Measurements from ENCODE around the gene ARHGAP10. TPM values are rescaled to one million over a fixed set of nuclear protein-coding genes. Genes with fewer than 3 reads are reported as not detected.

Gene ARHGAP10
- total RNA-seq, 1 donor from 2014 or later, result 25.5 TPM

DNA sequence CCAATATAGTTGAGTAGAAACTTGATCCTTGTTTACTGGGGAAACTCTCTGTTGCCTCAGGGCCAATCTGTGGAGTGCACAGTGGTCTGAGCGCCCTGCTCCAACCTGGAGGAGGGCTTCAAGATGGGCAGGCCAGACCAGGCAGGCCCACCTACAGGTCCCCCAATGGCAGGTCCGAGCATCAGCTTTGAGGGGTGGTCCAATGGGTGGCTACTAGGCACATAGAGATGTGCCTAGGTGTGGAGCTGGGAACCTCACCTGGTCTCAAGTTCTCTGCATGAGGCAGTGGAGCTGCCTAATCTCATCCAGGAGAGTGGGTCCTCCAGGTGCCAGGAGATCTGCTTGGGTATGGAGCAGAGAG lies 252.9 kb downstream of the ARHGAP10 start:
- Mint-ChIP-seq H3K36me3 (peaks cover 16% of the 10 kb centered on the region), H3K4me3 (no peak overlapping the region), H3K4me1 (ENCODE audit: unreplicated experiment) (peaks cover 11% of the 10 kb centered on the region), H3K9me3 (no peaks in the 10 kb centered on the region), H3K27me3 (no peaks in the 10 kb centered on the region), H3K27ac (no peak overlapping the region)
- no peak for DNase-seq (ENCODE audit: extremely low spot score, unreplicated experiment)
- TF ChIP-seq, protein P1, sequence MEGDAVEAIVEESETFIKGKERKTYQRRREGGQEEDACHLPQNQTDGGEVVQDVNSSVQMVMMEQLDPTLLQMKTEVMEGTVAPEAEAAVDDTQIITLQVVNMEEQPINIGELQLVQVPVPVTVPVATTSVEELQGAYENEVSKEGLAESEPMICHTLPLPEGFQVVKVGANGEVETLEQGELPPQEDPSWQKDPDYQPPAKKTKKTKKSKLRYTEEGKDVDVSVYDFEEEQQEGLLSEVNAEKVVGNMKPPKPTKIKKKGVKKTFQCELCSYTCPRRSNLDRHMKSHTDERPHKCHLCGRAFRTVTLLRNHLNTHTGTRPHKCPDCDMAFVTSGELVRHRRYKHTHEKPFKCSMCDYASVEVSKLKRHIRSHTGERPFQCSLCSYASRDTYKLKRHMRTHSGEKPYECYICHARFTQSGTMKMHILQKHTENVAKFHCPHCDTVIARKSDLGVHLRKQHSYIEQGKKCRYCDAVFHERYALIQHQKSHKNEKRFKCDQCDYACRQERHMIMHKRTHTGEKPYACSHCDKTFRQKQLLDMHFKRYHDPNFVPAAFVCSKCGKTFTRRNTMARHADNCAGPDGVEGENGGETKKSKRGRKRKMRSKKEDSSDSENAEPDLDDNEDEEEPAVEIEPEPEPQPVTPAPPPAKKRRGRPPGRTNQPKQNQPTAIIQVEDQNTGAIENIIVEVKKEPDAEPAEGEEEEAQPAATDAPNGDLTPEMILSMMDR (conservative IDR thresholded peaks at IDR 0.05), result no peak

GRCh38 chr4:147985376-147985775 lies 253.5 kb downstream of the ARHGAP10 start:
- H3K36me3 Mint-ChIP-seq, result peaks cover 13% of the 10 kb centered on the region
- TF ChIP-seq, protein P1 (conservative IDR thresholded peaks at IDR 0.05), result no peak
- H3K27ac Mint-ChIP-seq, result no peak overlapping the region
- no peak overlapping the region for H3K4me3 Mint-ChIP-seq
- H3K4me1 Mint-ChIP-seq (ENCODE audit: unreplicated experiment), result peaks cover 11% of the 10 kb centered on the region
- H3K9me3 Mint-ChIP-seq, result no peaks in the 10 kb centered on the region
- DNase-seq (ENCODE audit: extremely low spot score, unreplicated experiment), result no peak
- no peaks in the 10 kb centered on the region for H3K27me3 Mint-ChIP-seq

DNA sequence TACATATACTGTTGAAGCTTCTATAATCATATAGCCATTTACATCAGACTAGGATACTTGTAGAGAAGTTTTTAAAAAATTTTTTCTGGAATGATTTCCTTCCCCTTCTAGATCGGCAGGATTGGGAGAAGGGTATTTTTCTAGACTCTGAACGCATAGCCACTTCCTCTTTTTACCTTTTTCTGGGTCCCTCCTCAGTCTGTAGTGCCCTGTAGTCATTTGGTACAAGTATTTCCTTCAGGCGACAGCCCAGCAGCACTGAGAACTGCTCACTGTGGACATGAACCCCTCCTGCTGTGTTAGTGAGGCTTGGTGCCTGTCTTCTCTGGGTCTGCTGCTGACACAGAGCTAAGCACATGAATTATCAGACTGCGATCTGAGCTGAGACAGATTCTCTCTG lies 255.4 kb downstream of the ARHGAP10 start:
- DNase-seq (ENCODE audit: extremely low spot score, unreplicated experiment), result no peak
- no peaks in the 10 kb centered on the region for H3K27me3 Mint-ChIP-seq
- no peaks in the 10 kb centered on the region for H3K9me3 Mint-ChIP-seq
- no peak overlapping the region for H3K4me3 Mint-ChIP-seq
- H3K4me1 Mint-ChIP-seq (ENCODE audit: unreplicated experiment), result peaks cover 11% of the 10 kb centered on the region
- peak overlapping the region; percentile 4 for H3K27ac Mint-ChIP-seq
- H3K36me3 Mint-ChIP-seq, result peaks cover 16% of the 10 kb centered on the region
- TF ChIP-seq, protein P1 (conservative IDR thresholded peaks at IDR 0.05), result no peak

DNA sequence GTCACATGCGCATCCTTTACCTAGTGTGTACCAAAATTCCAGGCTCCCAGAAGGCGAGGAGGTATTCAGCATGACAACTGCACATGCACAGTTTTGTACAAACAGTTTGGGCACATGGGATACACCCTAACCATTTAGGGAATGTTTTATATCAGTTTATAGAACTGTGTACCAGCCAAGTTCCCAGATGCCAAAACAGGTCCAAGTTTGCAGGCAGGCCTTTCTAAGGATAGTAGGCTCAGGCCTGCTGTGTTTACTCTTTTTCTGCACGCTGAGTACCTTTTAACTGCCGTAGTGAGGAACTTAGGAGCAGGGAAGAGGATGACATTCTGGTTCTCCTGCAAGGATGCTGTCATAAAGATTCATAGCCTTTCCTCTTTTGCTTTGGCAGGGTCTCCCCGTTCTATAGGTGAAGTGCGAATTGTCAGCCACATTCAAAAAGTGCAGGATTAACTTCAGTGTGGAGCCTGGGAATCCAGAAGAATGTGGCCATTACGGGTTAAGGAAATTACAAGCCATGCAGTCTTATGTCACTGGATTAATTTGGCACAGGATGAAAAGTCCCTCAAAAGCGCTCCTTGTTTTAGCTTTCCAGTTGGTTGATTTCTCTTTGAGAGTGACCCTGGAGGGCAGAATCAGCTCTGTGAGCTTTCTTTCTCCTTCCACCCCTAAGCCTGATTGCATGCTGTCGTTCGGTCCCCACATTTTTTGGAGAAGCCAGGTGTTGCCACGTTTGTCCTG lies 259.8 kb downstream of the ARHGAP10 start:
- peaks cover 13% of the 10 kb centered on the region for H3K36me3 Mint-ChIP-seq
- TF ChIP-seq, protein P1 (conservative IDR thresholded peaks at IDR 0.05), result no peak
- no peaks in the 10 kb centered on the region for H3K9me3 Mint-ChIP-seq

GRCh38 chr4:147994076-147994475 lies 262.2 kb downstream of the ARHGAP10 start:
- H3K4me3 Mint-ChIP-seq, result no peak overlapping the region
- TF ChIP-seq, protein P1 (conservative IDR thresholded peaks at IDR 0.05), result no peak
- H3K4me1 Mint-ChIP-seq (ENCODE audit: unreplicated experiment), result peaks cover 7% of the 10 kb centered on the region
- no peaks in the 10 kb centered on the region for H3K9me3 Mint-ChIP-seq
- H3K36me3 Mint-ChIP-seq, result peaks cover 18% of the 10 kb centered on the region
- no peak for DNase-seq (ENCODE audit: extremely low spot score, unreplicated experiment)
- H3K27me3 Mint-ChIP-seq, result no peaks in the 10 kb centered on the region
- no peak overlapping the region for H3K27ac Mint-ChIP-seq

More for the DNA sequence above, 259.8 kb downstream of the ARHGAP10 start:
- Mint-ChIP-seq H3K4me1 (ENCODE audit: unreplicated experiment) (peaks cover 14% of the 10 kb centered on the region), H3K27ac (no peak overlapping the region), H3K27me3 (no peaks in the 10 kb centered on the region), H3K4me3 (no peak overlapping the region)
- no peak for DNase-seq (ENCODE audit: extremely low spot score, unreplicated experiment)
